Measurements from ENCODE around the gene ITLN2.

DNA sequence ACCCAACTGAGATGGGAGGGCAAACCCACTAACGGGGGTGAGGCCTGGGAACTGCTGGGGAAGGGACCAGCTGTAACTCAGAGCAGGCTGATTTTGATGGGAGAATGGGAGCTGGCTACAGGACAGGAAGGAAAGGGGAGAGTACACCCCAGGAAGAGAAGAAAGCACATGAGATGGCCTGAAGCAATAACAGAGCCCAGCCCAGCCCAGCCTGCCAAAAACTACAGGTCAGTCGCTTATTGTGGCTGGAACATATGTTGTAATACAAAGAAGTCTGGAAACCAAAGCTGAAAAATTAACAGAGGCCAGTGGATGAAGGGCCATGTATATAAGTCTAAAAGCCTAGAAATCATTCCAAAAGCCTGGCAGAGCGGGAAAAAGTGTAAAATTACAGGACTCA lies 1.6 kb downstream of the ITLN2 start:
- TF ChIP-seq, protein P1, sequence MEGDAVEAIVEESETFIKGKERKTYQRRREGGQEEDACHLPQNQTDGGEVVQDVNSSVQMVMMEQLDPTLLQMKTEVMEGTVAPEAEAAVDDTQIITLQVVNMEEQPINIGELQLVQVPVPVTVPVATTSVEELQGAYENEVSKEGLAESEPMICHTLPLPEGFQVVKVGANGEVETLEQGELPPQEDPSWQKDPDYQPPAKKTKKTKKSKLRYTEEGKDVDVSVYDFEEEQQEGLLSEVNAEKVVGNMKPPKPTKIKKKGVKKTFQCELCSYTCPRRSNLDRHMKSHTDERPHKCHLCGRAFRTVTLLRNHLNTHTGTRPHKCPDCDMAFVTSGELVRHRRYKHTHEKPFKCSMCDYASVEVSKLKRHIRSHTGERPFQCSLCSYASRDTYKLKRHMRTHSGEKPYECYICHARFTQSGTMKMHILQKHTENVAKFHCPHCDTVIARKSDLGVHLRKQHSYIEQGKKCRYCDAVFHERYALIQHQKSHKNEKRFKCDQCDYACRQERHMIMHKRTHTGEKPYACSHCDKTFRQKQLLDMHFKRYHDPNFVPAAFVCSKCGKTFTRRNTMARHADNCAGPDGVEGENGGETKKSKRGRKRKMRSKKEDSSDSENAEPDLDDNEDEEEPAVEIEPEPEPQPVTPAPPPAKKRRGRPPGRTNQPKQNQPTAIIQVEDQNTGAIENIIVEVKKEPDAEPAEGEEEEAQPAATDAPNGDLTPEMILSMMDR (IDR thresholded peaks at IDR 0.05): no peak
- TF ChIP-seq EP300 (IDR thresholded peaks at IDR 0.05): no peak

Measured in tibial nerve (tissue), 4 donors.